HAP-1 (cell line): ENCODE measurements around the gene ARHGAP9.
A peak's percentile ranks its signal among the peaks of the same experiment; 100 is the strongest.

Source experiments
- DNase-seq, 2 experiments: peaks; one replicate each; pipeline ENCODE4 v3.0.0-alpha.2; 2016 to 2020; ENCODE audit warnings: low spot score in 2 of 2
- H3K27me3 ChIP-seq: fragments of 250-450 bp; sonication (Bioruptor Pico); 2 replicates; pipeline ENCODE4 v1.5.1; 2020; ENCODE audit warnings: low read depth, mild to moderate bottlenecking, moderate library complexity
- H3K36me3 ChIP-seq: fragments of 250-450 bp; sonication (Bioruptor Pico); replicated peaks from 2 replicates; pipeline ENCODE4 v1.5.1; 2020; ENCODE audit warnings: mild to moderate bottlenecking
- H3K4me1 ChIP-seq: fragments of 250-450 bp; sonication (Bioruptor Pico); 2 replicates; pipeline ENCODE4 v1.5.1; 2020; ENCODE audit warnings: mild to moderate bottlenecking
- H3K4me3 ChIP-seq: fragments of 250-450 bp; sonication (Bioruptor Pico); 2 replicates; pipeline ENCODE4 v1.5.1; 2020; ENCODE audit warnings: mild to moderate bottlenecking, moderate library complexity
- H3K9me3 ChIP-seq: fragments of 250-450 bp; sonication (Bioruptor Pico); 2 replicates; pipeline ENCODE4 v1.5.1; 2020; ENCODE audit warnings: mild to moderate bottlenecking, moderate library complexity
- in situ Hi-C: fragments of 300-500 bp; cut with MboI; formaldehyde crosslinking; loops from 3 replicates; pipeline ENCODE4 v1.14.3; 2020; ENCODE audit warnings: low sequenced_read_pairs, inconsistent platforms, mixed read lengths

Gene ARHGAP9

DNA sequence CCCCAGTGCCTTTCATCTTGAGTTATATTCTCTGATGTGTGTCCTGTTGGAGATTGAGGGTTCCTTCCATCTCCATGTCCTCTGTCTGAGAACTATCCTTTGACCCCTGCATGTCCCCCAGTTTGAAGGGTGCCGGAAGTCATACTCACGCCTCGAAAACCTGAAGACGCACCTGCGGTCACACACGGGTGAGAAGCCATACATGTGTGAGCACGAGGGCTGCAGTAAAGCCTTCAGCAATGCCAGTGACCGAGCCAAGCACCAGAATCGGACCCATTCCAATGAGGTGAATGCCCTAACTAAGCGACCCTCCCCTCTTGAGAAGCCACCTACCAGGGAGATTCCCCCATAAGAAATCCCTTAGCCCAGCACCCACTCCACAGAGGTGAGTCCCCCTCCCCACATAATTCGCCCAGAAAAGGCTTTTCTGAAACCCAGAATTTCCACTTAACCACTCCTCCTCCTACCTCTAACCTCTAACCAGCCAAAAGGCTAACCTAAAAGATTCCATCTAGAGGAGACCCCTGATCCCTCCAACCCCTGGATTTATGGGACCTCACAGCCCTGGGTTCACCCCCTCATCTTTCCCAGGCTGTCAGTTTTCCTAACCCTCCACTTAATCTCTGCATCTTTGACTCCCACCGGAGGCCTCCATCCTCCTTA lies 12.3 kb downstream of the ARHGAP9 start:
- Histone ChIP-seq H3K36me3 (no peaks in the 10 kb centered on the region), H3K27me3 (peaks cover 12% of the 10 kb centered on the region; the same call in 1 of the 2 replicates), H3K4me1 (peaks cover 5% of the 10 kb centered on the region; the same call in 1 of the 2 replicates), H3K9me3 (no peaks in the 10 kb centered on the region), H3K4me3 (no peak overlapping the region)
- DNase-seq = no peak
- in situ Hi-C loops = no loop called here

DNA sequence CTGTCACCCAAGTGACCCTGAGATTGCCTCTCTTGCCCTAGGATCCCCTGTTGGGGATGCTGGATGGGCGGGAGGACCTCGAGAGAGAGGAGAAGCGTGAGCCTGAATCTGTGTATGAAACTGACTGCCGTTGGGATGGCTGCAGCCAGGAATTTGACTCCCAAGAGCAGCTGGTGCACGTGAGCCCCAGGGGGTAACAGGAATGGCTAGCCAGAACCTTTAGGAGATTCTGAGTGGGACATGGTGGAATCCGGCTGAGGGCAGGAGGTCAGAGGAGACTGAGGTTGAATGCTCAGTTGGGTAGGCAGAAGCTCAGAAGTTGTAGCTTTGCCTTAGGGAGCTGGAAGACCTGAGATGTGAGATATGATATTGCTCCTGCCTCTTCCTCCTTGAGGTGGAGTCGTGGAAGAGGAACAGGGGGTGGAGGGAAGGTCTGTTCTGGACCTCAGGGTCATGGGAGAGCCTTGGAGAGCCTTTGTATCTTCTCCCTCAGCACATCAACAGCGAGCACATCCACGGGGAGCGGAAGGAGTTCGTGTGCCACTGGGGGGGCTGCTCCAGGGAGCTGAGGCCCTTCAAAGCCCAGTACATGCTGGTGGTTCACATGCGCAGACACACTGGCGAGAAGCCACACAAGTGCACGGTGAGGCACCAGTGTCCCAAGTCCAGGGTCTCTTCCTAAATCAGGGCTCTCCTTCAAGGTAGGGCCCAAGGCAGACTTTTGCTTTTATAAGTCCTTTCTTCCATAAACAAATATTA lies 13.7 kb downstream of the ARHGAP9 start:
- no peaks in the 10 kb centered on the region for H3K9me3 ChIP-seq
- peaks cover 5% of the 10 kb centered on the region; the same call in 1 of the 2 replicates for H3K4me1 ChIP-seq
- DNase-seq = no peak
- no peaks in the 10 kb centered on the region for H3K36me3 ChIP-seq
- no peak overlapping the region for H3K4me3 ChIP-seq
- peaks cover 9% of the 10 kb centered on the region; the same call in 1 of the 2 replicates for H3K27me3 ChIP-seq
- in situ Hi-C loops = no loop called here

DNA sequence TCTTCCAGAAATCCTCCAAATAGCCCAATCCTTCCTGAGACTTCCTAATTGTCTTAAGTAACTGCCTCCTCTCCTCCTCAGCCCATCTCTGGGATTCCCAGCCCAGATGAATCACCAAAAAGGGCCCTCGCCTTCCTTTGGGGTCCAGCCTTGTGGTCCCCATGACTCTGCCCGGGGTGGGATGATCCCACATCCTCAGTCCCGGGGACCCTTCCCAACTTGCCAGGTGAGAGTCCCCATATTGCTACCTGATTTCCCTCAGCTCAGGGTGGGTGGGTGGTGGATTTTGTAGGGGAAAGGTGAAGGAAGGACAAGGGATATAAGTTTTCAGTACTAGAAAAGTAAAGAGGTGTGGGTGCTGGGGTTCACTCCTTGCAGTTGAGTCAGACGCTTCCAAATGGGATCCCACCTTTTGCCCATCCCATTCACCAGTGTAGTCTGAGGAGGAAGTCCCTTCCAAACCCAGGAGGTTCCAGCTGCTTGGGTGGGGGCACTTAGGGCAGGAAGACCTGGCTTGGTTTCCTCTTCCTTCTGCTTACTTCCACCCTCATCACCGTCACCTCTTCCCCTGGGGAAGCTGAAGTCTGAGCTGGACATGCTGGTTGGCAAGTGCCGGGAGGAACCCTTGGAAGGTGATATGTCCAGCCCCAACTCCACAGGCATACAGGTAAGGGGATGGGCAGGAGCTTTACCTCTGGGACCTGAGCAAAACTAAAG lies 14.5 kb downstream of the ARHGAP9 start:
- Histone ChIP-seq H3K36me3 (no peaks in the 10 kb centered on the region), H3K9me3 (no peaks in the 10 kb centered on the region), H3K4me3 (no peak overlapping the region), H3K4me1 (peaks cover 5% of the 10 kb centered on the region; the same call in 1 of the 2 replicates), H3K27me3 (peaks cover 9% of the 10 kb centered on the region; the same call in 1 of the 2 replicates)
- in situ Hi-C loops = no loop called here
- DNase-seq = no peak

DNA sequence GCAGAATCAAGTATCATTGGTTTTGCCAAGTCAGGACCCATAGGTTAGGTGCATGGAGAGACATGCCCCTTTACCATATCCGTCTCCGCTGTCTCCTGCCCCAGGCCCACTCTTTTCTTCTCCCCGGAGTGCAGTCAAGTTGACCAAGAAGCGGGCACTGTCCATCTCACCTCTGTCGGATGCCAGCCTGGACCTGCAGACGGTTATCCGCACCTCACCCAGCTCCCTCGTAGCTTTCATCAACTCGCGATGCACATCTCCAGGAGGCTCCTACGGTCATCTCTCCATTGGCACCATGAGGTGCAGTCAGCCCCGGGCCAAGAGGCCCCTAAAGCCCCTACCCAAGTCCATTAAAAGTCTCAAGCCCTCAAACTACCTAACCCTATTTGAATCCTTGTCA lies 15.1 kb downstream of the ARHGAP9 start:
- H3K9me3 ChIP-seq = no peaks in the 10 kb centered on the region
- no peak for DNase-seq
- in situ Hi-C loops = no loop called here

DNA sequence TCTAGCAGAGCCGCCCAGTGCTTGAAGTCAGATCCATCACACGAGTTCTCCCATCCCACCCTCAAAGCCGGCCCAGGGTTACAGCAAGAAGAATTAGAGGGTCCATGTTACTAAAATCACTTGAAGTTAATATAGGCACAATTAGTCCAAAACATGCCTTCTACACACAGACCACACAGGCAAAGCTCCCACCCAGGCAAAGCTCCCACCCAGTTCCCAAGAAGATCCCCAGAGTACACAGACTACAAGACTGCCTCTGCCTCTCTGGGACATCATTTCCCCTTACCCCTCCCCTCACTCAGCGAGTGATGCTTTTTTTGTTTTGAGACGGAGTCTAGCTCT lies 16.8 kb downstream of the ARHGAP9 start:
- Histone ChIP-seq H3K4me3 (peak overlapping the region; percentile 49), H3K9me3 (no peaks in the 10 kb centered on the region), H3K4me1 (peaks cover 11% of the 10 kb centered on the region), H3K36me3 (no peaks in the 10 kb centered on the region), H3K27me3 (peaks cover 9% of the 10 kb centered on the region; the same call in 1 of the 2 replicates)
- DNase-seq = no peak
- in situ Hi-C loops = no loop called here

More for the DNA sequence above, 15.1 kb downstream of the ARHGAP9 start:
- Histone ChIP-seq H3K36me3 (no peaks in the 10 kb centered on the region), H3K4me1 (peaks cover 5% of the 10 kb centered on the region; the same call in 1 of the 2 replicates), H3K27me3 (peaks cover 9% of the 10 kb centered on the region; the same call in 1 of the 2 replicates), H3K4me3 (no peak overlapping the region)

DNA sequence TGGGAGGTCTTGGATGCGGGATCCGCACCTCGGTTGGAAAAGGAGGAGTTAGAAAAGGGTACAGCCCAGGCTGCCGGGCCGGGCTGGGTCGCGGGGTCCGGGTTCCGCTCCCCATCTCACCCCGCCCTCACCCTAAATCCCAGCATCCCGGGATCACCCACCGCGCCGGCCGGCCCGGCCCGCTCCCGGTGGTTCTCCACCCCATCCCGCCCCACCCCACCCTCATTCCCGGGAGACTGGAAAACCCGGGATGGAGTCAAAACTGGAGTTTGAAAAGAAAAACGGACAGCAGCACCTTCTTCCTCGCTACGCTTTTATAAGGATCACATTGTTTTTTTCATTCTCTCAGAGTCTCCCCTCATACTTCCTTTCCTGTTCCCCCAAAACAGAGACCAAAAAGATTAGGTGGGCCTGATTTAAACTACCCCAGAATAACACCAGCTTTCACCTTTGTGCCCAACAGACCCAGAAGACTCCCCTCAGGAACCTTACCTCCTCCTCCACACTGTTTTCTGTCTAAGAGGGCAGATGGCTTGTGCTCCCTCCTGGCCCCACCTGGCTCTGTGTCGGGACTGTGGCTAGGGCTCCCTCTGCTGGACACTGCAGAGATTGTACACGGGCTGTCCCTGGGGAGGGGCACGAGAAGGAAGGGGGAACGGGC lies 17.3 kb downstream of the ARHGAP9 start:
- Histone ChIP-seq H3K36me3 (no peaks in the 10 kb centered on the region), H3K27me3 (peaks cover 6% of the 10 kb centered on the region; the same call in 1 of the 2 replicates), H3K4me1 (peaks cover 11% of the 10 kb centered on the region), H3K9me3 (no peaks in the 10 kb centered on the region), H3K4me3 (peak overlapping the region; percentile 49)
- in situ Hi-C loops = no loop called here
- DNase-seq = peak; percentile 89 to 95

DNA sequence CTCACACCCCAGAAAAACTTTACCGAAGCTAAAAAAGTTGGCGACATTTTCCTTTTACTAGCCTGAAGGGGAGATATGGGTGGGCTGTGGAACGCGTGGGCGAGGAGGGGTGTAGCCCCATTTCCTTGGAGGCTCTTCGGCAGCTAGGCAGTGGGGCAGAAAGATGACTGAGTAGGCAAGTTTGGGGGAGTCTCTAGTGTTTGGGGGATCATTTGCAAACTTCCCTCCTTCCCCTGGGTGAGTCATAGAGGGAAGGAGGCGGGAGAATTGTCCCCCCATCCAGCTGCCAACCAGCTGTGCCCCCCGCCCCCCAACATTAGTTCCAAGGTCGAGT lies 17.8 kb downstream of the ARHGAP9 start:
- no peaks in the 10 kb centered on the region for H3K36me3 ChIP-seq
- DNase-seq = peak in 1 of 2 experiments; percentile 32
- in situ Hi-C loops = no loop called here
- peak overlapping the region; percentile 49 for H3K4me3 ChIP-seq
- peaks cover 11% of the 10 kb centered on the region for H3K4me1 ChIP-seq
- H3K9me3 ChIP-seq = no peaks in the 10 kb centered on the region
- peaks cover 5% of the 10 kb centered on the region; the same call in 1 of the 2 replicates for H3K27me3 ChIP-seq

DNA sequence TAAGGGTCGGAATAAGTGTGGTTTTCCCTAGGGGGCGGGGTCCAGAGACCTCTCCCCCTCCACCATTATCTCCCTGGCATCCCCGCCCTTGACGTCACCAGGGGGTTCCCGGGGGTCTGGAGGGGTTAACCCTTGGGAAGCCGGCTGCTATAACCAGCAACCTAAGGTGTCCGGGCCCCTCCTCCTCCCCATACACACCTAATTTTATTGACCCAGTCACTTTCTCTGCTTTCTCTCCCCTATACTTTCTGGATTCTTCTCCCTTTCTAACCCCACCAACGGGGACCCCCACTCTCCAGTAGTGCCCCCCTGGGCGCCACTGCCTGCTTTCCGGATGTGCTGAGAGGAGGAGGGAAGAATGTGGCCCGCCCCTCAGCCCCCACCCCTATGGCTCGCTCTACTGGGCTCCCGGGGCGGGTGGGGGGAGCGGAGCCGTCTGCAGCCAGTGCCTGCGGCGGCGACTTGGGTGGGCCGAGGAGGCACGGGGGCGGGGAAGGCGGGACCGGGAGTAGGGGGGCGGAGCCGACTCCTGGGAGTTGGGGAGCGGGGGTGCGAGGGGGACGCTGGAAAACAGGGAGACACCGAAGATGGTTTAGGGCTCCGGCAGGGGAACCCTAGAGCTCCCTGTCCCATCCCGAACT lies 18.3 kb downstream of the ARHGAP9 start:
- in situ Hi-C loops = no loop called here
- Histone ChIP-seq H3K9me3 (no peaks in the 10 kb centered on the region), H3K27me3 (peaks cover 5% of the 10 kb centered on the region; the same call in 1 of the 2 replicates), H3K4me3 (peak overlapping the region; percentile 49), H3K4me1 (peaks cover 11% of the 10 kb centered on the region), H3K36me3 (no peaks in the 10 kb centered on the region)
- peak; percentile 55 to 89 for DNase-seq

DNA sequence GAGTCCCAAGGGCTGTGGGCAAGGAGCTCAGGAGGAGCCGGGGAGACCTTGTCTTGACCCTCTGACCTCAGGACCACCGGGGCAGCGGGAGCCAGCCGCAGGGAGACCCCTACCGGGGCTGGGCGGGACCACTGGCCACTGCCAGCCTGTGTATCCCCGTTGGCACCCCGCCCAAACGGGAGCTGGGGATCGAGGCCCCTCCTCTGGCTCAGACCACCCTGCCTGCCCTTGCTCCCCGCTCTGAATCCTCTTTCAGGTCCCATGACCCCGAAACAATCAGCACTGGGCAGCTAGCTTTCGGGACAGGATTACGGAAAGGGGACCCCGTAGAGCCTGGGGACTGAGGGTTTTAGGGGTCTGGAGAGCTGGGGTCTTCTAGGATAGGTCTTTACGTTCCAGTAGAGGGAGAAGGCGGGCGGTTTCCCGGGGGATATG lies 18.8 kb downstream of the ARHGAP9 start:
- Histone ChIP-seq H3K9me3 (no peaks in the 10 kb centered on the region), H3K4me3 (peak overlapping the region; percentile 49), H3K27me3 (peaks cover 5% of the 10 kb centered on the region; the same call in 1 of the 2 replicates), H3K36me3 (no peaks in the 10 kb centered on the region), H3K4me1 (peaks cover 11% of the 10 kb centered on the region)
- peak in 1 of 2 experiments; percentile 48 for DNase-seq
- in situ Hi-C loops = no loop called here

DNA sequence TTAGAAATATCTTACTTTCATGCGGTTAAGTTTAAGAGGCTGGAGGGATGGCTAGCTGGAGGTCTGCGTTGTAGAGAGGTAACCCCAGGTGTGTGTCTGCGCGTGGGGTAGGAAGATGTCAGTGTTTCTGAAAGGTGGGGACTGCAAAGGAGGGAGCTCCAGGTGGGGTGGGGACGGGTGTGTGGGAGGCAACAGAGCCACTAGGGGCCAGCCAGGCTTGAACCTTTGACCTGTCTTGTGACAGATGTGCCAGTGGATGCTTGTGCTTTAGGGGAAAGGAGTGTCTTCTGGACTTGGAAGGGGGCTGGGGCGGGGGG lies 19.2 kb downstream of the ARHGAP9 start:
- peak in 1 of 2 experiments; percentile 27 for DNase-seq
- Histone ChIP-seq H3K4me1 (peaks cover 11% of the 10 kb centered on the region), H3K9me3 (no peaks in the 10 kb centered on the region), H3K36me3 (no peaks in the 10 kb centered on the region), H3K4me3 (peak overlapping the region; percentile 49), H3K27me3 (peaks cover 5% of the 10 kb centered on the region; the same call in 1 of the 2 replicates)
- in situ Hi-C loops = no loop called here

DNA sequence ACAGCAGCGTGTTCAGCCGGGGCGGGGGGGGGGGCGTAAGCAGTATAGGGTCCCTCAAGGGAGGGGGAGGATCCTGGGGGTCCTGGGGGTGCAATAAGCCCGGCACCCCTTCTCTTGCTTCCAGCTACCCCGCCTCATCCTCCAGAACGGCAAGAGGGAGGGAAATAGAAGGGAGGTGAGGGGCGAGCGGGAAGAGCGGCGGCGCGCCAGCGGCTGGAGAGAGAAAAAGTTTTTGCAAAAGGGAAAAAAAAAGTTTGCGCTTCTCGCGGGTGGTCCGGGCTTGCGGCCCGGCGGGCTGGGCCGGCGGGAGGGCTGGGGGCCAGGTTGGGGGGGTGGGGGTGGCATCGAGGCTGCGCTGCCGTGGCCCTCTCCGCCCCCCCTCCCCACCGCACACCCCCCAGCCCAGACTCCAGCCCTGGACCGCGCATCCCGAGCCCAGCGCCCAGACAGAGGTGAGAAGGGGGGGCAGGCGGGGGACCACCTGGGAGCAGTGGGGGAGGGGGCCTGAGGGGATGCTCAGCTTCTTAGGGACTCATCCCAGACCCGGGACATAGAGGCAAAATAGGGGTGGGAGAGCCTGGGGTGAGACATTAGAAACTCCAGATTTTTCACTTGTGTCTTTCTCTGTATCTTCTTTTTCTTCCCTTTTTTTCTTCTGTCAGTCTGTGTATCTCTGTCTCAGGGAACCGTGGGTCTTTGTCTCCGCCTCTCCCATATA lies 19.8 kb downstream of the ARHGAP9 start, which contains the start of gene GLI1:
Gene GLI1, plus strand, starts transcription at position 36 of the 718 bp plus-strand sequence. CDS start 3,907 bp downstream, outside the sequence.
- H3K9me3 ChIP-seq = no peaks in the 10 kb centered on the region
- DNase-seq = peak in 1 of 2 experiments; percentile 38
- no peaks in the 10 kb centered on the region for H3K36me3 ChIP-seq
- in situ Hi-C loops = loop anchor here (5.0 kb wide), 1 partner anchor 198 kb away; no protein-coding TSS in a partner anchor
- peaks cover 5% of the 10 kb centered on the region; the same call in 1 of the 2 replicates for H3K27me3 ChIP-seq
- H3K4me1 ChIP-seq = peaks cover 13% of the 10 kb centered on the region
- peak within 1 kb of the TSS; percentile 49 for H3K4me3 ChIP-seq

DNA sequence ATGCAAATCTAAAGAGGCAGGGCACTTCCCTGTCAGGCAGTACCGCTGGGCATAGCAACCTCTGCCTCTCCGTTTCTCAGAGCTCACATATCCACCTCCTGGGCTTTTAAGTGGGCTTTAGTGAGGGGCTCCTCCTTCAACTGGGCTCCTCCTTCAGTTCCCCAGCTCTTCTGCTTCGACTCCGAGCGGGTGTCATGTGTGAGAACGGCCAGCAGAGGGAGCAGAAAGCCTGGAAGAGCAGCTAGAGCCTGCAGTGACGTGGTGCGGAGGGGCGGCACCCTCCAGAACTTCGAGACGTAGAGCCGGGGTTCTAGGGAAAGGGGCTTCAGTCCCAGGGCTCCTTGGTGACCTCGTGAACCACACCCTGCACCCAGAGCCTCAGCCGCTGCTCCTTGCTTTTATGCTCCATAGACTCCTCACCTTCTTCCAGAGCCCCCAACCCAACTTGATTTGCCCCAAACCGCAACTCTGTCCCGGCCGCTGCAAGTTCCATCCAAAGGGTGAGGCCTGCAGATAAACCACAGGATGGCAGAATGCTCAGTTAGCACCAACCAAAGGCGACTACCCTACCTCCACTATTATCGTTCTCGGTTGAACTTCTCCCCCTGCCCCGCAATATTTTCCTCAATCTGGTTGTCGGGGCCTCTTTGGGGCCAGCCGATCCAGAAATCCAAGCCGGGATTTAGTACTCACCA lies 20.5 kb downstream of the ARHGAP9 start:
- H3K27me3 ChIP-seq = no peaks in the 10 kb centered on the region
- peak overlapping the region; percentile 49 for H3K4me3 ChIP-seq
- in situ Hi-C loops = loop anchor here (5.0 kb wide), 1 partner anchor 197 kb away; no protein-coding TSS in a partner anchor
- H3K36me3 ChIP-seq = no peaks in the 10 kb centered on the region
- peaks cover 17% of the 10 kb centered on the region for H3K4me1 ChIP-seq
- DNase-seq = peak; percentile 92 to 97
- H3K9me3 ChIP-seq = no peaks in the 10 kb centered on the region
